Amygdala (tissue), 56 donors: ENCODE data around the gene WWP2.
A peak's percentile ranks its signal among the peaks of the same experiment; 100 is the strongest.
"Not testable (repeated sequence)": the region's sequence is repeated elsewhere in the genome, so short reads cannot be mapped to it uniquely, and the experiment has no call there.

Source experiments
- DNase-seq, 56 donors: peaks; one replicate each; lab custom pipeline; 2025; lab: John Stamatoyannopoulos, UW

Gene WWP2

DNA sequence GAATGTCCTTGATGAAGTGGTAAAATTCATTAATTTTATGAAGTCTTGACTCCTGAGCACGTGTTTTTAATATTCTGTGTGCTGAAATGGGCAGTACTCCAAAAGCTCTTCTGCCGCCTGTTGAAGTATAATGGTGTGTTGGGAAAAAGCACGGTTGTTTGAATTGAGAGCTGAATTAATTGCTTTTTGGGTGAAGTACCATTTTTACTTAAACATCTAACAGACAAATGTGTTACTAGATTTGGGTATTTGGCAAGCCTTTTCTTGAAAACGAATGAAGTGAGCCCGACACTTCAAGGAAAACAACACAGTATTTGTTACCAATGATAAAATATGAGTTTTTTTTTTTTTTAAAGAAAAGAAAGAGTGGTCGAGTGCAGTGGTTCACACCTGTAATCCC, 22.5 kb downstream of the WWP2 start:
- DNase-seq, result no peak

DNA sequence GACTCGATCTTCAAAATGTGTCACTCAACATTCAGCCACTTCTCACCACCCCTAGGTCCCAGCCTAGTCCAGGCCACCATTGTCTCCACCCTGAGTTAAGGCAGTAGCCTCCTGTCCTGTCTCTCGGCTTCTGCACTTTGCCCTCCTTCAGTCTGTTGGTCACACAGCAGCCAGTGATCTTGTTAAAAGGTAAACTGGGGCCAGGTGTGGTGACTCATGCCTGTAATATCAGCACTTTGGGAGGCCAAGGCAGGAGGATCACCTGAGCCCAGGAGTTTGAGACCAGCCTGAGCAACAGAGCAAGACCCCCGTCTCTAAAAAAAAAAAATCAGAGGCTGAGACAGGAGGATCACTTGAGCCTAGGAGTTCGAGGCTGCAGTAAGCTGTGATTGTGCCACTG, 25.8 kb downstream of the WWP2 start:
- DNase-seq, result no peak

DNA sequence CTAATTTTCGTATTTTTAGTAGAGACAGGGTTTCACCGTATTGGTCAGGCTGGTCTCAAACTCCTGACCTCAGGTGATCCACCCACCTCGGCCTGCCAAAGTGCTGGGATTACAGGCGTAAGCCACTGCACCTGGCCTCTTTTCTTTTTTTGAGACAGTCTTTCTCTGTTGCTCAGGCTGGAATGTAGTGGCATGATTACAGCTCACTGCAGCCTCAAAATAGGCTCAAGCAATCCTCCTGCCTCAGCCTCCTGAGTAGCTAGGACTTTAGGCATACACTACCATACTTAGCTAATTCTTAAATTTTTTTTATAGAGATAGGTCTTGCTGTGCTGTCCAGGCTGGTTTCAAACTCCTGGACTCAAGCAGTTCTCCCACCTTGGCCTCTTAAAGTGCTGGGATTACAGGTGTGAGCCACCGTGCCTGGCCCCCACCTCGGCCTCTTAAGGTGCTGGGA, 29.3 kb downstream of the WWP2 start:
- not testable (repeated sequence) for DNase-seq

DNA sequence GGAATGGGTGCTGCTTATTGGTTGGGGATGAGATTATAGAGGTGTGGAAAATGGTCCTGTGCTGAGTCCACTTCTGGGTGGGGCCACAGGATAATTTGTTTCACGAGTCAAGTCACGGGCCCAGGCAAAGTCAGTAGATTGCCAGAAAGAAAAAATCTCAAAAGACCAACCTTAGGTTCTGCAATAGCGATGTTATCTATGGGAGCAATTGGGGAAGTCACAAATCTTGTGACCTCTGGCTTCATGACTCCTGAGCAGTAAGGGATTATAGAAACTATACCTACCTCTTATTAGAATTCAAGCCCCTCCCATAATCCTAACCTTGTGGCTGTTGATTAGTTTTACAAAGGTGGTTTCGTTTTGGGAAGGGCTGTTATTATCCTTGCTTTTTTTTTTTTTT, 31.4 kb downstream of the WWP2 start:
- no peak for DNase-seq

DNA sequence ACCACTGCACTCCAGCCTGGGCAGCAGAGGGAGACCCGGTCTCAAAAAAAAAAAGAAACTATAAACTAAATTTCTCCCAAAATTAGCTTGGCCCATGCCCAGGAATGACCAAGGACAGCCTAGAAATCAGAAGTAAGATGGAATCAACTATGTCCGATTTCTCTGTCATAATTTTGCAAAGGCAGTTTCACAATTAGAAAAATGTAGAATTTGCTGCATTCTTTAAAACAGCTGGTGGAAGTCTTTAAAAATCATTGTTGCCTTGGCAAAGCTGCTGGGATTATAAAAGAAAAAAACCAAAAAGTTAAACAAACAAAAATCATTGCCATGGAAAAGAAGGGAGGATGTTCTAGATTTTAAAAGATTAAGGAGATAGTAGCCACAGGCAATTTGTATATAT, 32.4 kb downstream of the WWP2 start:
- no peak for DNase-seq

DNA sequence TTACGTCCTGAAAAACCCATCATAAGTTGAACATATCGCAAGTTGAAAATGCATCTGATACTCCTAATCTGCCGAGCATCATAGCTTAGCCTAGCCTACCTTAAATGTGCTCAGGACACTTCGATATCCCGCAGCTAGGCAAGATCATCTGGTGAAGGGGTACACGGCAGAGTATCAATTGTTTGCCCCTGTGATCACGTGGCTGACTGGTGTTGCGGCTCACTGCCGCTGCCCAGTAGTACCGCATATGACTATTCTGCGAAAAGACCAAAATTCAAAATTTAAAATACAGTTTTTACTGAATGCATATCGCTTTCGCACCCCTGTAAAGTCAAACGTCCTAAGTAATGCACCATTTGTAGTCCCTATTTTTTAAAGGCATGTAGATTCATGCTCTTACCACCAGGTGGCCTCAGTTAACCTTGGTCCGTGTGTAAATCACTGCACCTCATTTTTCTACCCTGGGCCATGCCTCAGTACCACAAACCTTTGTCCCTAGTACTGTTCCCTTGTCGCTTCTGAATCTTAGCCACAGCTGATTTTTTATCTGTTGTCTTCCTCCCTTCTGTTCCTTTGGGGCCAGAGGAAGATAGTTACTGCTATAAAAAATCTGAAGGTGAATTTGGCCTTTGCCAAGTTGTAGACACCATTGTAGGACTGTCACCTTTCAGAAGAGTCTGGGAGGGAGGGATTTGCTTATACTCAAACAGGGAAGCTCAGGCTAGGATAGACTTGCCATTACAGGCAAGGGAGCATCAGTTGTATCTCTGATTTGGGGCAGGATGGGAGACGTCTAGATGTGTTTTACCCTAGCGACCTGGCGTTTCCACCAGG, 34.4 kb downstream of the WWP2 start:
- DNase-seq, result peak in 29 of 56 donors; percentile 7 to 61 (median 27)

DNA sequence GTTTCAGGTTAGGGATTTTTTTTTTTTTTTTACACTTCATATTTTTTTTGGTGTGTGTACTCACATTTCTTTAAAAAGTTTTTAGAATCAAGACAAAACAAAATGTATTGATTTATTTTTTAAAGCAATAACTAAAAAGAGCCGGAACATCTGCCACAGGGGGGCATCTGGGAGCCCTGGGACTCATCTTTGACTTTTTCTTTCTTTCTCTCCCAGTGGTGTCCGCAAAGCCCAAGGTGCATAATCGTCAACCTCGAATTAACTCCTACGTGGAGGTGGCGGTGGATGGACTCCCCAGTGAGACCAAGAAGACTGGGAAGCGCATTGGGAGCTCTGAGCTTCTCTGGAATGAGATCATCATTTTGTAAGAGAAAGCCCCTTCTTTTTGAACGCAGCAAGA, 36.3 kb downstream of the WWP2 start:
- DNase-seq, result peak in 26 of 56 donors; percentile 2 to 71 (median 22)

DNA sequence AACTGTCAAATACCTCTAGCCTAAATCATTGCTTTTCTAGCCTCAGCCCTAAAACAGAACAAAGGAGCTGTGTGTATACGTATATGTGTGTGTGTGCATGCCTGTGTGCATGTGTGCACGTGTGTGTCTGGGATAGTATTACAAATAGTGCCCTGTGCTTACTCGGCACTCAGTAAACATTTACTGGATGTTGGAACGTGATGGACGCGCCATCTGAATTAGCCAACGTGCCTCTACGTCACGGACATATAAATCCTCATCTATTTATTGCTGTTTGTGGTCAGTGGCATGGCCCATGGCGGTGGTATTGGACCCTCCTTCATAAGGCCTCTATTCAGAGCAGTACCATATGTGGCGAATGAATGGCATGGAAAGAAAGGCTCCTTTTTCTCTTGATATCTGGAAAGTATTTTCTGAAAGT, 37.5 kb downstream of the WWP2 start:
- peak in 5 of 56 donors; percentile 4 to 23 (median 17) for DNase-seq

DNA sequence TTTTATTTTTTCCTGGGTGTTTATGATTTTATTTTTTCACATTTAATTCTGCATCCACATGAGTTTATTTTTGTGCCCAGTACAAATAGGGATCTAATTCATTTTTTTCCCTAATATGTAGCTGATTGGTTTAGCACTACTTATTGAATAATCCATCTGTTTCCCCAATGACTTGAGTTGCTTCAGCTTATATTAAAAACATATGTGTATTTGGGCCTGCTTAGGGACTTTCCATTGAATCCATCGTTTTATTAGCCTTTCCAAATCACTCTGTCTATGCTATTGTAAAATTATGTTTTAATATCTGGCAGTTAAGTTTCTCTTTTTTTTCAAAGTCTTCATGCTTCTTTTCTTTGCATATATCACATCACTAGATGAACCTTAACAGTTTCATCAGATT, 42.2 kb downstream of the WWP2 start:
- DNase-seq, result no peak

DNA sequence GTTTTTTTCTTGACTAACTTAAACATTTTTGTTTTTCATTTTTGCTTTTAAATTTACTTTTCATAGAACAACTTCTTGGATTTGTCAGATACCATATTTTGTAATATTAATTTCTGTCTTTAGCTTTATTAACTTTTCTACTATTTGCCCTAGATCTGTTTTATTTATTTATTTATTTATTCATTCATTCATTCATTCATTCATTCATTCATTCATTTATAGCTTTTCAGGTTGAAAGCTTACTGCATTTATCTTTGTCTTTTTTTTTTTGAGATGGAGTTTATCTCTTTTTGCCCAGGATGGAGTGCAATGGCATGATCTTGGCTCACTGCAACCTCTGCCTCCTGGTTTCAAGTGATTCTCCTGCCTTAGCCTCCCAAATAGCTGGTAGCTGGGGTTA, 44.6 kb downstream of the WWP2 start:
- not testable (repeated sequence) for DNase-seq

DNA sequence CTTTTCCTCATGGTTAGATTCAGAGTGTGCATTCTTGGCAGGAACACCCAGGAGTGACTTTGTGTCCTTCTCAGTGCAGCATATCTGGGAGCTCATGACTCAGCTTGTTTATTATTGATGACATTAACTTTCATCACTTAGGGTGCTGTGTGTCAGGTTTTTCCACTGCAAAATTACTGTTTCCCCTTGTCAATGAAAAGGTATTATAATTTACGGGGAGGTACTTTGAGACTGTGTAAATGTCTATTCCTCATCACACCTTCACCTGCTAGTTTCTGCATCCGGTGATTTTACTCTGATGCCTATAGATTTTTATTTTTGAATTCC, 50.5 kb downstream of the WWP2 start:
- DNase-seq, result no peak

DNA sequence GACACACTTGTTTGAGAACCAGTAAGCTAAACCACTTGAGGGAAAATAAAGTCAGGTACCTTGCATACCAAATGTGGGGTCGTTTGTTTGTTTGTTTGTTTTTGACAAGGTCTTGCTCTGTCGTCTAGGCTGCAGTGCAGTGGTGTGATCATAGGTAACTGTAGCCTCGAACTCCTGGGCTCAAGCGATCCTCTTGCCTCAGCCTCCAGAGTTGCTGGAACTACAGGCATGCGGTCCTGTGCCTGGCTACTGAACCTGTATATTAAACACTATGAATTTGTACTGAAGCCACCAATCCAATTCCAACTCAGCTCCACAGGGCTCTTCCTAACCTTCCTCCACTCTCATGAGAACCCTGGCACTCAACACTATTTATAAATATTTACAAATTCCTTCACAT, 51.9 kb downstream of the WWP2 start:
- no peak for DNase-seq

DNA sequence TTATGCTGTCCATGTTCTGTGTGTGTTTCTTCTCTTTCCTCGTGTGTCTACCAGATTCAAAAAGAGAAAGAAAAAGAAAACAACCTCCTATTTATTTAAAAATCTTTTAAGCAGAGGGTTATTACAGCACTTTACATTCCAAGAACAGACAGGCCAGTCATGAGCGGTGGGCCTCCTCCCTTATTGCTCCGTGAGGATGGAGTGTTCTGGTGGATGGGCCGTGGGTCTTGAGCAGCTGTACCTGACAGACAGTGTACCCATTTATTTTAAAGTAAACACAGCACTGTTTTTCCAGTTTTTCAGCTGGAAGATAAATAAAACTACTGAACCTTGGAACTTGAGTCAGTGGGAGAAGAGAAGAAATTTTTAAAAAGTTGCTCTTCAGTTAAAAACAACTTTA, 52.4 kb downstream of the WWP2 start:
- no peak for DNase-seq

DNA sequence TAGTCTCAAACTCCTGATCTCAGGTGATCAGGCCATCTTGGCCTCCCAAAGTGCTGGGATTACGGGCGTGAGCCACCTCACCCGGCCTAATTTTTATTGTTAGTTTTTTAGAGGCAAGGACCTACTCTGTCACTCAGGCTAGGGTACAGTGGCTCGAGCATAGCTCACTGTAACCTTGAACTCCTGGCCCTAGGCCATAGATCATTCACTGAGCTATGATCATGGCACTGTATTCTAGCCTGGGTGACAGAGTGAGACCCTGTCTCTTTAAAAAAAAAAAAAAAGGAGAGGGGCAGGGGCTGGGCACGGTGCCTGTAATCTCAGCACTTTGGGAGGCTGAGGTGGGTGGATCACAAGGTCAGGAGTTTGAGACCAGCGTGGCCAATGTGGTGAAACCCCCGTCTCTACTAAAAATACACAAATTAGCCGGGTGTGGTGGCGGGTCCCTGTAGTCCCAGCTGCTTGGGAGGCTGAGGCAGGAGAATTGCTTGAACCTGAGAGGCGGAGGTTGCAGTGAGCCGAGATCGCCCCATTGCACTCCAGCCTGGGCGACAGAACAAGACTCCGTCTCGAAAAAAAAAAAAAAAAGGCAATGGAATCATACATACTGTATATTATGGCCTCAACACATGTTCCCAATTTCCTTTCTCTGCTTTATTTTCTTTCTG, 53.2 kb downstream of the WWP2 start:
- not testable (repeated sequence) for DNase-seq

DNA sequence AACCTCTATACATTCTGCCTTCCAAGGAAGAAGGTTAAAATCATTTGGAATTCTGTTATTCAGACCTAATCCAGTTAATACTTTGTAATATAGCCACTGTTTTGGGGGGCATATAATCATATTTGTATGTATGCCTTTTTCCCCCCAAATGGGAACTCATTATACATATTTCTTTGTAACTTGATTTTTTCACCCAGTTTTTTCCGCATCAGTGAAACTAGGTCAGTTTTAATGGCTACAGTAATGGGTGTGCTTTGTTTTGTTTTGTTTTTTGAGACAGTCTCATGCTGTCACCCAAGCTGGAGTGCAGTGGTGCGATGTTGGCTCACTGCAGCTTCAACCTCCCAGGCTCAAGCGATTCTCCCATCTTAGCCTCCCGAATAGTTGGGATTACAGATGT, 54.9 kb downstream of the WWP2 start:
- DNase-seq, result no peak

DNA sequence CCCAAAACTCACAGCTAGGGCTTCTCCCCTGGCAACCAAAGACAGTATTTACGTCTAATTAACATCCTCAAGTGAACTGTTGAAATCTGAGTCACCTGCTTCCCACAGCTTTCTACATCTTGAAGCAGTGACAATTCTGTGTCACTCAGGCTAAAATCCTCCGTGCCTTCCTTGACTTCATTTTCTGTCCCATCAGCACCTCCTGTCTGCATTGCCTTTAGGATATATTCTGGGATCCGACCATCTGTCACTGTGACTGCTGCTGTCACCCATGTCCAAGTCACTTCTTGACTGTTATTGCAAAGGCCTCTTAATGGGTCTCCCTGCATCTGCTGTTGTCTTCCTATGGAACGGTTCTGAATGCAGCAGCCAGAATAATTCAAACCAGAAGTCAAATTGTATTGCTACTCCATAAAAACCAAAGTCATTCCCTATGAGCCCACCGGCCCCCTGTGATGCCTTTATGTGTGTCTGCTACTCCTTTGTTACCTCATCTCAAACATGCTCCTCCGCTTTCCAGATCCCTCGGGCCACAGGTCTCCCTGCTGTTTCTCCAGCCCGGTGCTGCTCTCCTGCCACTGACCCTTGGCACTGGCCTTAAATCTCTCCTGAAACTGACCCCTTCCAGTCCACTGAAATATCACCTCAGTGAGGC, 56.9 kb downstream of the WWP2 start:
- no peak for DNase-seq

DNA sequence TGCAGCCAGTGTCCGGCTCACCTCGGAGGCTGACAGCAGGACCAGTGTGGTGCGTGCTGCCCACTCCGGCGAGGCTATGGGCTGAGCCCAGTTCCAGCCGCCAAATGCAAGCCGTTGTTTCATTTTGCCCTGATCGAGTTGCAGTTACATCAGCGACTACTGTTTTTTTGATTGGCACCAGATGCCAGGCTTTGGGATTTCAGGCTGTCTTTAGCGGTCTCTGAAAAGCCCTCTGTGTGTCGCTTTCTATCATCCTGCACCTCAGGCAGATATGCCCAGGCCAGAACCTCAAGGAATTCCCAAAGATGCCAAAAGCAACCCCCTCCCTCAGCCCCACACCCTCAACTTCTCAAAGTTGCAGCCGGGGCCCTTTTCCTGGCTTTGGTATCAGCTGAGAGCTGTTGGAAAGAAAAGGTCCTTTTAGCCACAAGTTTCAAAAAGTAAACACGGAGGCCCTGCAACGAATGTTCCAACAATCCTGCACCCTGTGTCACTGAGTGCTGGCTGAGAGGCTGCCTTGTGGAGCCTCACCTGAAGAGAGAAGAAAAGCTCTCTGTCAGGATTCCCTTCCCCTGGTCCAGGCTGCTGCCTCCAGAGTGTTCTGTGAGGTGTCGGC, 58.9 kb downstream of the WWP2 start:
- DNase-seq, result peak in 30 of 56 donors; percentile 10 to 69 (median 38)

DNA sequence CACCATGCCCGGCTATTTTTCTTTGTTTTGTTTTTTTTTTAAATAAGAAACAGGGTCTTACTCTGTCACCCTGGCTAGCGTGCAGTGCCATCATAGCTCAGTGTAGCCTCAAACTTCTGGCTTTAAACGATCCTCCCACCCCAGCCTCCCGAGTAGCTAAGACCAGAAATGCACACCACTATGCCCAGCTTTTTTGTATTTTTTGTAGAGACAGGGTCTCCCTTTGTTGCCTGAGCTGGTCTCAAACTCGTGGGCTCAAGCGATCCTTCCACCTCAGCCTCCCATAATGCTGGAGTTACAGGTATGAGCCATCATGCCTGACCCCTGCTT, 59.7 kb downstream of the WWP2 start:
- no peak for DNase-seq

DNA sequence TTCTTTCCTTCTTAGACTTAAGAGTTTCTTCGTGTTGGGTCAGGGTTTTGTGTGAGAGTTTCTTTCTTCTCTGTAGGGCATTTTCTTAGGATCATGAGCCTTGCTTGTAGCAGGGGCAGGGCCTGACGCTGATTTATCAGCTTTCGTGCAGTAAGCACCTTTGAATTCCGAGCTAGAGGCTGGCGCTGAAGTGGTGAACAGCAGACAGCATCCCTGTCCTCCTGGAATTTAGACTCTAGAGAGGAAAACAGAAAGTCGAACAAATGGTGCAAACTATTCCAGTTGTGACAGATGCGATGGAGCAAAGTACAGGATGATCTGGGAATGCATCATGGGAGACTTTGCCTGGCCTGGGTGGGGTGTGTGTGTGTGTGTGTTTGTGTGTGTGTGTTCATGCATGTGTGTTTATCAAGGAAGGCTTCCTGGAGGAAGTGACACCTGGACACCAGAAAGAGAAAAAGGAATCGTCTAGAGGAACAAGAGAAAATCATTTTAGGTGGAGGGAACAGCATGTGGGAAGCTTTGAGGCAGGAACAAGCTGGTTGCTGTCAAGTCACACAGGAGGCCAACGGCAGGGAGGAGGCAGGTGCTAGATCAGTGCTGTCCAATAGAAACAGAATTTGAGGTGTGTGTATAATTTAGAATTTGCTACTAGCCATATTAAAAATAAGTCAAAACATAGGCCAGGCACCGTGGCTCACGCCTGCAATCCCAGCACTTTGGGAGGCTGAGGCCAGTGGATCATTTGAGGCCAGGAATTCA, 60.2 kb downstream of the WWP2 start:
- DNase-seq, result no peak

DNA sequence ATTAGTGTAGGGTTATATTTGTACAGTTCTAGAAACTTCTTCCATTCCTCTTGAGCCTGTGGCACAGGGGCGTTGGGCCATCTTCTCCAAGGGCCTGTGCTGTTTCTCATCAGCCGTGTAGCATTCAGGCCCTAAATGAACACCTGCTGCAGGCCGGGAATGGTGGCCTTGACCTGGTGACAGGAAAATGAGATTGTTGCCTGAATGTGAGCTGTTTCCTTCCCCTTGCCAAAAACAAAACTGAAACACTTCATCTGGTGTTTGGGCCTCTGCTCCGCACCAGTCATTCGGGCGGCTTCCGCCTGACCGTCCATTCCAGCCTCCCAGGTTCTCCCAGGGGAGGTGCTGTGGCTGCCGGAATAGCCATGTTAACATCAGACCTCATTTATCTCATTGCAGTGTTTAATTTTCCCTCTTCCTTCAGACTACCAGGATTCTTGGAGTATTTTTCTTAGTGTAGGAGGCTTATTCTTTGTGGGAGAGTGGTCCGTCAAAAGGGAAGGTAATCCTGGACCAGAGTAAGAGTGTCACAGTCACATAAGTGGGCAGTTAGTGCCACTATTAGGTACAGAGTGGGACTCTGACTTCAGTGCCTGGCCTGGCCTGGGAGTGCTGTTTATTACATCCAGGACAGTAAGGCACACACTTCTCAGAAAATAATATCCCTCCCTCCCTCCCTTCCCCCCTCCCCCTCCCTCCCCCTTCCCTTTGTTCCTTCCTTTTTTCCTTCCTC, 61.9 kb downstream of the WWP2 start:
- DNase-seq, result no peak
